GM12865 (cell line): Measurements from ENCODE around the gene HDHD2.

Experiments used
- DNase-seq: peaks from one replicate; pipeline ENCODE4 v3.0.0; 2010; ENCODE audit warnings: low read depth
- H3K4me3 ChIP-seq: 2 replicates; pipeline ENCODE4 v1.5.1; 2011; ENCODE audit warnings: mild to moderate bottlenecking, low read depth, low read length, control low read depth
- CTCF ChIP-seq: IDR thresholded peaks from 2 replicates; pipeline ENCODE4 v1.5.1; 2011; ENCODE audit warnings: low read length, control low read depth, low read depth, inconsistent platforms; ENCODE audit not compliant: insufficient read depth; ENCODE audit errors: missing control alignments

Gene HDHD2

DNA sequence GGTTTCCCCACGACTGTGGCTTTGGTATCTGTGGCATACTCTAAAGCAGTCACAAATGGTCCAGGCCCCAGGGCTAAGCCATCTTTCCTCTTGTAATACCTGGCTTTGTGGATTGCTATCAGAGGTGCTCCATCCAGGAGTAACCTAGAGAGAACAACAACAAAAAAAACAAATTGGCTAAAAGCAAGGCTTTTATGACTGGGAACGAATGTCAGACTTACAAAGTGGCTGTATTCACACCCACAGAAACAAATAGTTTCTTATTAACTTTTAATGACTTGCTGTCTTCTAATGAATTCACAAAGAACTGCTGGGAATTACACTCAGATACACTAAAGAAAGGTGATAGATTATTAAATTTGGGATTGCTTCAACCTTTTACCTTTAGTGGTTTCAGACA, 35.1 kb downstream of the HDHD2 start:
- no peak for TF ChIP-seq CTCF
- no peak overlapping the region for H3K4me3 ChIP-seq
- no peak for DNase-seq

- no peak overlapping the region for H3K4me3 ChIP-seq
- DNase-seq = no peak
- no peak for TF ChIP-seq CTCF
Observed at GRCh38 chr18:47113796-47114540, 36.3 kb downstream of the HDHD2 start.

DNA sequence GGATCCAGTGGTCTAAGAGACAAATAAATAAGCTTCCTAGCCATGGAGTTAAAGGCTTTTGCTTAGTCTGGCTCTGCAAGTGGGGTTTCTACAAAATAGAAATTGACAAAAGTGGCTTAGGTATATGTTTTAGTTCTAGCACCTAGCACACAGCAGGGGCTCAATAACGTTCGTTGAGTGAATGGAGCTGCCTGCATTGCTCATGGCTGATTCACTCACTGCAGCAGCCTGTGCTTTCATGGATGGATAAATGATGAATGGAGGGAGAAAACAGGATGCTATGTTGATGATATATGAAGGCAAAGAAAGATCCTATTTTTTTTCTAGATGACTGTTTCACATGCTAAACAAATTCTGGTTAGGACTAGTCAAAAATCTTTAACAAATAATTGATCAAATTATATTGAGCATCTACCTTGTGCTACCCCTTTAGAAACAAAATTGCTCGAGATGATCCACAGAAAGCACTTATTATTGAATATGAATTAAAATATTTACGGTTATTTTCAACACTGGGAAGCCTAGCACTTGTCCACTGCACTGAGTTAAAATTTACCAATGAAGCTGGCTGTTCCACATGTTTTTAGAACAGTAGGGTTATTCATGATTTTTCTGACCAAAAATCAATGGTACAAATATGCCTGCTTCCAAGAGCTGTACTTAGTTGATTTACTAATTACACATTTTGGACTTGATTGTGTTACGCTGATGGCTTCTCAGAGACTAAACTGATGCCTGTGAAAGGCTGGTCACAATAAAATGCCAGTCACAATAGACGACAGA, 39.6 kb downstream of the HDHD2 start:
- no peak for TF ChIP-seq CTCF
- no peak overlapping the region for H3K4me3 ChIP-seq
- no peak for DNase-seq

DNA sequence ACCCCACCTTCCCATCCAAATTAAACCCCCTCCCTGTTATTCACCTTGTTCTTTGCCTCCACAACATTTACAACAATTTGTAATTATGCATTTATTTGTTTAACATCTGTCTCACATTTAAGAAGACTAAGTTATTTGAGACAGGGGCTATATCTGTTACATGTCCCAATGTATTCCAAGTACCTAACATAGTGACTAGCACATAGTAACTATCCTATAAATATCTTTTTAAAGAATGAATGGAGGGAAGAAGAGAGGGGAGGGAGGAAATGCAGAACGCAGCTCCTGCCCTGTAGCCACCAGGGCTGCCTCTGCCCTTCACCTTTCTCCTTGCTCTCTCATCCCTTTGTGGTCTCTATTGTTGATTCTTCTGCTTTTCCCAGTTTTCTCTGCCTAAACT, 40.6 kb downstream of the HDHD2 start:
- H3K4me3 ChIP-seq = no peak overlapping the region
- no peak for TF ChIP-seq CTCF
- no peak for DNase-seq

DNA sequence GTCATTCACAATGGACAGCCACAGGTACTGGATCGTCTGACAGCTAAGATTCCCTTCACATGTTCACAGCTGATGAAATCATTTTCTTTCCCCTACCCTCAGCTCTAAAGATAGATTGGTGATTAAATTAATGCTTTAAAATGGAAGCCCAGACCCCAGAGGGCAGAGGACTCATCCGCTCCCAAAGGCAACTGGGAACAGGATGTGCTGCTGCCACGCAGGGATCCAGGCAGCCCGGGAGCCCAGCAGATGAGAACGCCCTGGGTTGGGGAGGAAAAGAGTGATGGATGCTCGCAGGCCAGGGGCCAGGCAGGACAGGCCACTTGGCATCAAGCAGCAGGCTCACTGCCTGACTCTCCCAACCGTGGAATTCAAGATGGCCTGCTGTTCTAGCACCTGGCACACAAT, 41.3 kb downstream of the HDHD2 start:
- TF ChIP-seq CTCF = no peak
- no peak overlapping the region for H3K4me3 ChIP-seq
- DNase-seq = no peak

DNA sequence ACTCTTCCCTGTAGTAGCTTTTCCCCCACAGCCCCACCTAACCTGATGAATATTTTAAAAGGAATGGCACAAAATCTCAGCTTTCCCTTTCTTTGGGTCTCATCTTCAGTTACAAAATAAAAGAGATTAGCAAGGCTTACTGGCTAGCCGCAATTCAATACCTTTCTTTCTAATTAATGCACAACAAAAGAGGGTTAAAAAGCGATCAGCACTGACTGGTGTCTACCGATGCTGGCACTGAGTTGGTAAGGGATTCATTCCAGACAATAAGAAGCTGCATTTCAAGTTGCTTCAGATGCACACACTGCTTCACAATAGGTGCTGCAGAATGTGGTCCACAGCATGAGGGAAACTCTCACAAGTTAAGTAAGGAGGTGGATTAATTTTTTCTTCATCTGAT, 41.9 kb downstream of the HDHD2 start:
- no peak for DNase-seq
- no peak for TF ChIP-seq CTCF
- no peak overlapping the region for H3K4me3 ChIP-seq

DNA sequence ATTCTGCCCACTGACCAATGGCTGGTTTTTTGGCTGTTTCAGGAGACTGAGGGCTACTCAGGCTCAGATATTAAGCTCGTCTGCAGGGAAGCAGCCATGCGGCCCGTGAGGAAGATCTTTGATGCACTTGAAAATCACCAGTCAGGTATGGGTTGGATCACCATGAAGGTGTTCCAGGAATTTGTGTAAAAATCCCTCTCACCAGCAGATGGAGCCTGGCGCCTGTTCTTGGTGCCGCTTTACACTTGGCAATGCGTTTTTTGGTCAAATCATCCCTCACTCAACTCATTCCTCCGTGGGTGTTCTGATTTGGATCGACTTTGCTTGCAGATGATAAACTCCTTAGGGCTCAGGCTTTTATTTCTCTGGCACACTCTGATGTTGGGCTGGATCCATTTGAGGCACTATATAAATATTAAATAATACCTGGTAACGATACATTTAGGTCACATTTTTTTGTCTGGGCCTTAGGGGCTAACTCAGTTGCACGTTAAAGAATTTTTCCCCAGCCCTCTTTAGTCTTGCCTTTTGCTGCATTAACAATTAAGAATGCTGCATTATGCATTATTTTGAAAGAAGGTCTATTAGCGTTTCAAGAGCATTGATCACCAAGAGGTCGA, 50.0 kb downstream of the HDHD2 start:
- no peak overlapping the region for H3K4me3 ChIP-seq
- peak; percentile 57 for DNase-seq
- TF ChIP-seq CTCF = peak; percentile 73
